Measurements from ENCODE around the gene DOK3.
A peak's percentile ranks its signal among the peaks of the same experiment; 100 is the strongest.

- peak; percentile 95 for TF ChIP-seq CTCF (IDR thresholded peaks at IDR 0.05; ENCODE audit: borderline replicate concordance, extremely low read depth, low read length, poor library complexity, severe bottlenecking)
- TF ChIP-seq EZH2 (IDR thresholded peaks at IDR 0.05; ENCODE audit: borderline replicate concordance, low read depth, low read length, severe bottlenecking): no peak
Measured at GRCh38 chr5:177455661-177456590, 53.7 kb downstream of the DOK3 start.

Measured in DND-41 (cell line).